Cortex of kidney (tissue), 1 donor: Measurements from ENCODE around the gene AIF1.

Experiments
- DNase-seq: peaks from one replicate; lab custom pipeline; 2025; lab: John Stamatoyannopoulos, UW

AIF1 gene

GRCh38 chr6:31642798-31643570 lies 27.9 kb downstream of the AIF1 start:
- no peak for DNase-seq

- no peak for DNase-seq
These were observed 28.9 kb downstream of the AIF1 start for GRCh38 chr6:31643818-31644454.

GRCh38 chr6:31645325-31645724 lies 30.3 kb downstream of the AIF1 start:
- no peak for DNase-seq

GRCh38 chr6:31651602-31652191 lies 36.7 kb downstream of the AIF1 start:
- no peak for DNase-seq

- DNase-seq = no peak
These were observed 38.1 kb downstream of the AIF1 start for GRCh38 chr6:31652925-31653724.

GRCh38 chr6:31654574-31655348 lies 39.7 kb downstream of the AIF1 start:
- no peak for DNase-seq

- DNase-seq = no peak
These were observed 40.6 kb downstream of the AIF1 start, which contains the start of gene APOM for GRCh38 chr6:31655349-31656237. Gene APOM, plus strand, starts transcription at chr6:31655894. Its CDS starts 73 bp downstream, at chr6:31655967.

- no peak for DNase-seq
These were observed 42.5 kb downstream of the AIF1 start for GRCh38 chr6:31657406-31658157.

- no peak for DNase-seq
These were observed 43.2 kb downstream of the AIF1 start for GRCh38 chr6:31658158-31658688.

- no peak for DNase-seq
These were observed 44.1 kb downstream of the AIF1 start for GRCh38 chr6:31658983-31659648.

GRCh38 chr6:31659649-31660380 lies 44.8 kb downstream of the AIF1 start:
- no peak for DNase-seq

- DNase-seq = no peak
These were observed 45.6 kb downstream of the AIF1 start, which contains the start of gene C6orf47 for GRCh38 chr6:31660381-31661261. Gene C6orf47, minus strand, starts transcription at chr6:31660778. Its CDS starts 831 bp downstream, at chr6:31659947.

GRCh38 chr6:31661262-31662123 lies 46.5 kb downstream of the AIF1 start:
- DNase-seq = no peak

GRCh38 chr6:31662124-31662723 lies 47.2 kb downstream of the AIF1 start:
- no peak for DNase-seq

- no peak for DNase-seq
These were observed 48.3 kb downstream of the AIF1 start for GRCh38 chr6:31663126-31663960.
